A673 (cell line): Measurements from ENCODE around the gene MDM1. TPM values are rescaled to one million over a fixed set of nuclear protein-coding genes. Genes with fewer than 3 reads are reported as not detected.

Experiments used
- BruUV-seq: library from RNA; stranded (reverse); fragments of 400-500 nt; replicated peaks from 2 replicates; lab custom pipeline; 2021; lab: Mats Ljungman, UMichigan
- CTCF ChIA-PET: fragments of 300-600 bp; sonication (Branson Sonifier 250); formaldehyde crosslinking; loops from one replicate; lab custom pipeline; 2022; ENCODE audit warnings: antibody characterized with exemption; lab: Charles Lee
- POLR2A ChIA-PET: fragments of 300-600 bp; sonication (Branson Sonifier 250); formaldehyde crosslinking; loops from one replicate; lab custom pipeline; 2022; ENCODE audit warnings: antibody characterized with exemption; ENCODE audit not compliant: low non-redundant PET; lab: Charles Lee
- DNase-seq: peaks from one replicate; pipeline ENCODE4 v3.0.0-alpha.2; 2015; ENCODE audit warnings: low spot score
- H3K27ac ChIP-seq: fragments of 200-600 bp; sonication (generic); 2 replicates; pipeline ENCODE4 v1.5.1; 2016; ENCODE audit warnings: mixed run types, low read depth, mild to moderate bottlenecking, mixed read lengths, antibody characterized with exemption, low read length; ENCODE audit not compliant: poor library complexity, severe bottlenecking
- H3K27me3 ChIP-seq: fragments of 200-600 bp; sonication (generic); replicated peaks from 2 replicates; pipeline ENCODE4 v1.6.1; 2017; ENCODE audit warnings: mixed run types, low read depth, mild to moderate bottlenecking, mixed read lengths, antibody characterized with exemption, low read length; ENCODE audit not compliant: insufficient read depth, poor library complexity
- H3K36me3 ChIP-seq: fragments of 200-600 bp; sonication (generic); 2 replicates; pipeline ENCODE4 v1.6.1; 2016; ENCODE audit warnings: mixed run types, mild to moderate bottlenecking, mixed read lengths, antibody characterized with exemption, low read length; ENCODE audit not compliant: insufficient read depth, poor library complexity, severe bottlenecking
- H3K4me1 ChIP-seq: fragments of 200-600 bp; sonication (generic); 2 replicates; pipeline ENCODE4 v1.6.1; 2017; ENCODE audit warnings: mixed run types, mild to moderate bottlenecking, mixed read lengths, antibody characterized with exemption, low read length; ENCODE audit not compliant: insufficient read depth, poor library complexity, severe bottlenecking
- H3K4me3 ChIP-seq: fragments of 200-600 bp; sonication (generic); 2 replicates; pipeline ENCODE4 v1.5.1; 2016; ENCODE audit warnings: low read depth, mixed run types, mild to moderate bottlenecking, mixed read lengths, low read length; ENCODE audit not compliant: poor library complexity, severe bottlenecking
- H3K9me3 ChIP-seq: fragments of 200-600 bp; sonication (generic); 2 replicates; pipeline ENCODE4 v1.6.1; 2016; ENCODE audit warnings: mixed run types, low read depth, mild to moderate bottlenecking, mixed read lengths, antibody characterized with exemption, low read length; ENCODE audit not compliant: poor library complexity, severe bottlenecking
- EZH2 ChIP-seq: fragments of 200-600 bp; sonication (generic); IDR thresholded peaks from 2 replicates; pipeline ENCODE4 v1.6.1; 2017; ENCODE audit warnings: borderline replicate concordance, low read depth, mild to moderate bottlenecking, mixed read lengths, antibody characterized with exemption, low read length; ENCODE audit not compliant: poor library complexity, severe bottlenecking
- intact Hi-C: fragments of 100-400 bp; cut with micrococcal nuclease; formaldehyde crosslinking; loops from one replicate; pipeline ENCODE4 v1.10.0; 2022; ENCODE audit not compliant: unreplicated experiment
- total RNA-seq: library from RNA; stranded (reverse); gene quantifications from 2 replicates; pipeline ENCODE4 v1.2.3, GENCODE V29; 2021
- TF ChIP-seq, protein P1 (sequence below): fragments of 300-800, 200-600 bp; sonication (generic); conservative IDR thresholded peaks from 2 replicates; pipeline ENCODE4 v1.5.1; 2017; ENCODE audit warnings: low read depth, mild to moderate bottlenecking, antibody characterized with exemption, low read length, moderate library complexity, mixed read lengths

Gene MDM1
- total RNA-seq, 1 experiment from 2014 or later = 18.6 TPM

DNA sequence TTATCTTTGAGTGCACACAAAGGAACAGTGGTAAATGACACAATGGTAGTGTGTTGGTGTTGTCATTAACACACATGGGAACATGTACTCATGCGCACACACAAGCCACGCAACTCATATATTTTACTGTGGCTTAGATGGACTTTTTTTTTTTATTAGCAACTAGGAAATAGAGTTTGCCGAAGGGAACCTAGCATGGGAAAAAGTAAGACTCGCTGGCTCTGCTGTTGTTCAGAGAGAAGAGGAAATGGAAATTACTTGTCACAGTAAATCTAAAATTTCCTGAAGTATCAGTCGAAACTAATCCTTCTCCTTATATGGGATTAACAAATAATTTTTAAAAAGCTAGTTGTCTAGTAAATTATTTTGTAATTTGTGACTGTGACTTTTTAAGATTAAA lies 45.1 kb downstream of the MDM1 start:
- BruUV-seq = no TSS peak
- Histone ChIP-seq H3K27ac (no peak overlapping the region), H3K4me3 (no peak overlapping the region), H3K9me3 (no peaks in the 10 kb centered on the region), H3K27me3 (no peaks in the 10 kb centered on the region), H3K36me3 (no peaks in the 10 kb centered on the region), H3K4me1 (peaks cover 6% of the 10 kb centered on the region)
- CTCF ChIA-PET = no interaction called here
- TF ChIP-seq, protein P1, sequence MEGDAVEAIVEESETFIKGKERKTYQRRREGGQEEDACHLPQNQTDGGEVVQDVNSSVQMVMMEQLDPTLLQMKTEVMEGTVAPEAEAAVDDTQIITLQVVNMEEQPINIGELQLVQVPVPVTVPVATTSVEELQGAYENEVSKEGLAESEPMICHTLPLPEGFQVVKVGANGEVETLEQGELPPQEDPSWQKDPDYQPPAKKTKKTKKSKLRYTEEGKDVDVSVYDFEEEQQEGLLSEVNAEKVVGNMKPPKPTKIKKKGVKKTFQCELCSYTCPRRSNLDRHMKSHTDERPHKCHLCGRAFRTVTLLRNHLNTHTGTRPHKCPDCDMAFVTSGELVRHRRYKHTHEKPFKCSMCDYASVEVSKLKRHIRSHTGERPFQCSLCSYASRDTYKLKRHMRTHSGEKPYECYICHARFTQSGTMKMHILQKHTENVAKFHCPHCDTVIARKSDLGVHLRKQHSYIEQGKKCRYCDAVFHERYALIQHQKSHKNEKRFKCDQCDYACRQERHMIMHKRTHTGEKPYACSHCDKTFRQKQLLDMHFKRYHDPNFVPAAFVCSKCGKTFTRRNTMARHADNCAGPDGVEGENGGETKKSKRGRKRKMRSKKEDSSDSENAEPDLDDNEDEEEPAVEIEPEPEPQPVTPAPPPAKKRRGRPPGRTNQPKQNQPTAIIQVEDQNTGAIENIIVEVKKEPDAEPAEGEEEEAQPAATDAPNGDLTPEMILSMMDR = no peak
- no peak for TF ChIP-seq EZH2
- peak; percentile 19 for DNase-seq
- intact Hi-C loops = no loop called here
- POLR2A ChIA-PET = no interaction called here

DNA sequence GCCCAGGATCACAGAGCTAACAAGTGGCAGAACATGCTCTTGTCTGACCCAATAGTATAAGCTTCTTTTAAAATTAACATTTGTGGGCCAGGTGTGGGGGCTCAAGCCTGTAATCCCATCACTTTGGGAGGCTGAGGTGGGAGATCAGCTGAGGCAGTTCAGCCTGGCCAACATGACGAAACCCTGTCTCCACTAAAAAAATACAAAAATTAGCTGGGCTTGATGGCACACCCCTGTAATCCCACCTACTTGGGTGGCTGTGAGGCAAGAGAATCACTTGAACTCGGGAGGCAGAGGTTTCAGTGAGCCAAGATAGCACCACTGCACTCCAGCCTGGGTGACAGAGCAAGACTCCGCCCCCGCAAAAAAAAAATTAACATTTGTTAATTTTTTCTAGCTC lies 45.8 kb downstream of the MDM1 start:
- DNase-seq = no peak
- Histone ChIP-seq H3K4me1 (peaks cover 6% of the 10 kb centered on the region), H3K27ac (no peak overlapping the region), H3K27me3 (no peaks in the 10 kb centered on the region), H3K9me3 (no peaks in the 10 kb centered on the region), H3K4me3 (no peak overlapping the region), H3K36me3 (no peaks in the 10 kb centered on the region)
- TF ChIP-seq, protein P1 = no peak
- no peak for TF ChIP-seq EZH2
- no TSS peak for BruUV-seq
- POLR2A ChIA-PET = no interaction called here
- CTCF ChIA-PET = no interaction called here
- intact Hi-C loops = no loop called here

DNA sequence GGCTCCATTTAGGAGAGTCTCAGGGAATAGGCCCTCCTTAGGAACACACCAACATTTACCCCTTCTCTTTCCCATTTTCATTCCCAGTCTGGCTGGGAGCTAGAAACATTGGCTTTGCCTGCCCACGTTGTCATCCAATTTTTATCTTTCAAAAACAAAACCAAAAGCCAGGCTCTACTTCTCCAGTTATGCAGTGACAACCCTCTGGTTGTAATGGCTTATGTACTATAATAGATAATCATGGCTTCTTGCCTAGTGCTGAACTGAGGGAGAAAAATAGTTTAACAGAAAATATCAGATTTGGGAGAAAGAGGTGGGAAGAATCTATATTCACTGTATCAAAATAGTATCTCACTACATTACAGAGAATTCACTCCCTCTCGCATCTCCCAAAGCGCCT lies 46.6 kb downstream of the MDM1 start:
- ChIA-PET POLR2A (no interaction called here), CTCF (no interaction called here)
- no peak for DNase-seq
- H3K27me3 ChIP-seq = no peaks in the 10 kb centered on the region
- TF ChIP-seq, protein P1 = no peak
- no peak for TF ChIP-seq EZH2
- intact Hi-C loops = no loop called here
- H3K9me3 ChIP-seq = no peaks in the 10 kb centered on the region
- no peaks in the 10 kb centered on the region for H3K36me3 ChIP-seq
- H3K4me3 ChIP-seq = no peak overlapping the region
- peaks cover 6% of the 10 kb centered on the region for H3K4me1 ChIP-seq
- no TSS peak for BruUV-seq
- no peak overlapping the region for H3K27ac ChIP-seq
